GM10266 (cell line): ENCODE measurements around the gene POLL.

Experiments used
- DNase-seq: peaks from one replicate; pipeline ENCODE4 v3.0.0; 2012; ENCODE audit errors: extremely low spot score
- TF ChIP-seq, protein P1 (sequence below): IDR thresholded peaks from 2 replicates; pipeline ENCODE4 v1.5.1; 2012; ENCODE audit warnings: mild to moderate bottlenecking, low read depth; ENCODE audit not compliant: control insufficient read depth, insufficient read depth; ENCODE audit errors: missing control alignments

The POLL gene

DNA sequence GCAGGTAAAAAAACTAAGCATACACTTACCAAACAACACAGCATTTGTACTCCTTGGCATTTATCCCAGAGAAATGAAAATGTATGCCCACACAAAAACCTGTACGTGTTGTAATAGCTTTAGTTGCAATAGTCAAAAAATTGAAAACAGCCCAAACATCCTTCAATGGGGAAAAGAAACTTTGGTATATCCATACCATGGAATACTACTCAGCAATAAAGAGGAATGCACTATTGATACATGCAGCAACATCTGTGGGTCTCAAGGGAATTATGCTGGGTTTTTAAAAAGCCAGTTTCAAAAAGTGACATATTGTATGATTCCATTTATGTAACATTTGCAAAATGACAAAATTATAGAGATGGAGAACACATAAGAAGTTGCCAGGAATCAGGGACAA lies 35.5 kb upstream of the POLL start:
- DNase-seq: no peak
- TF ChIP-seq, protein P1, sequence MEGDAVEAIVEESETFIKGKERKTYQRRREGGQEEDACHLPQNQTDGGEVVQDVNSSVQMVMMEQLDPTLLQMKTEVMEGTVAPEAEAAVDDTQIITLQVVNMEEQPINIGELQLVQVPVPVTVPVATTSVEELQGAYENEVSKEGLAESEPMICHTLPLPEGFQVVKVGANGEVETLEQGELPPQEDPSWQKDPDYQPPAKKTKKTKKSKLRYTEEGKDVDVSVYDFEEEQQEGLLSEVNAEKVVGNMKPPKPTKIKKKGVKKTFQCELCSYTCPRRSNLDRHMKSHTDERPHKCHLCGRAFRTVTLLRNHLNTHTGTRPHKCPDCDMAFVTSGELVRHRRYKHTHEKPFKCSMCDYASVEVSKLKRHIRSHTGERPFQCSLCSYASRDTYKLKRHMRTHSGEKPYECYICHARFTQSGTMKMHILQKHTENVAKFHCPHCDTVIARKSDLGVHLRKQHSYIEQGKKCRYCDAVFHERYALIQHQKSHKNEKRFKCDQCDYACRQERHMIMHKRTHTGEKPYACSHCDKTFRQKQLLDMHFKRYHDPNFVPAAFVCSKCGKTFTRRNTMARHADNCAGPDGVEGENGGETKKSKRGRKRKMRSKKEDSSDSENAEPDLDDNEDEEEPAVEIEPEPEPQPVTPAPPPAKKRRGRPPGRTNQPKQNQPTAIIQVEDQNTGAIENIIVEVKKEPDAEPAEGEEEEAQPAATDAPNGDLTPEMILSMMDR: no peak

DNA sequence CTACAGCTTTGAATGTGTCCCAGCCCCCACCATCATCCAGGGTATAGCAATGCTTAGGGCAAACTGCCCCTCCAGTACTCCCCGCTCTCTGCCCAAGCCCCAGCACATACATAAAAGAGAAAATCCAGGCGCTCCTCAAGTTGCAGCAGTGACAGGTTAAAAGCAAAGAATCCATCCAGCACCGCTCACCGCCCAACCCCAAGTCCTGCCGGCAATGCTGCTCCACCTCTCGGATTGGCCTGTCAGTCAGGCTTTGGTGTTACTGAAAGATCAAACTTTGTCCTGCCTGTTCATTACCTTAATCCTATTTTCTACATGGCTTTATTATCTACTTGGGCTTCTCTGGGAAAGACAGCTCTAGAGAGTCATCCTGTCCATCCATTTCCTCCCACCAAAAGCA lies 31.9 kb upstream of the POLL start:
- TF ChIP-seq, protein P1: no peak
- DNase-seq: no peak

- TF ChIP-seq, protein P1: no peak
- no peak for DNase-seq
Measured at GRCh38 chr10:101618871-101619270, 30.8 kb upstream of the POLL start.

GRCh38 chr10:101617824-101618568 lies 29.9 kb upstream of the POLL start:
- DNase-seq: no peak
- TF ChIP-seq, protein P1: no peak

DNA sequence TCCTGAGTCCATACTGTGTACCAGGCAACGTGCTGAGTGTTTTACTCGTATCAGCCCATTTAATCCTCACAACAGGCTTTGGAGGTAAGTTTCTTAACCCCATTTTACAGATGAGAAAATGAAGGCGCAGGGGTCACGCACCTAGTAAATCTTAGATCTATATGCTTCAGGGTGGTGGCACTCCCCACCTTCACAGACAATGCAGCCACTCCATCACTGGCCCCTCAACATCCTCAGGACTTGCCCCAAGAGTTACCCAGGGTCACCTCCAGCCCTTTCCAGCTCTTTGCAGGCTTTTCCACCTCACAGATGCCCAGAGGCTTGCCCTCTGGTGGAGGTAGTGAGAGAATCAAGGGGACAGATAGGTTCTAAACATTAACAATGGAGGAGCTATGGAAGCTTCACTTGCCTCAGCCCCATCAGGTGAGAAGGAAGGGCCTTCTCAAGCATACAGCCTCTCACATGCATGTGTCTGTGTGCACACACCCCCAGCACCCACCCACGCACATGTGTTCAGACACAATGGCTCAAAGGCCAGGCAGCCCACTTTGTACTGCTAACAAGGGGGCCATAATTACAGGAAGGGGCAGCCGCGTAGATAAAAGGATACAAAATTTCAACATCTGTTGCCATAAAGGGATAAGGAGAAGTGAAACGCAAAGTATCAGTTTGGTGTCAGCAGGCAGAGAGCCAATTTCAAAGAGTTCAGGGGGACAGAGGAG lies 29.2 kb upstream of the POLL start:
- peak; percentile 73 for DNase-seq

GRCh38 chr10:101616415-101617101 lies 28.5 kb upstream of the POLL start:
- TF ChIP-seq, protein P1: no peak
- DNase-seq: no peak

More for the DNA sequence above, 29.2 kb upstream of the POLL start:
- TF ChIP-seq, protein P1: peak; percentile 8
